Ovary (tissue), 9 donors: Measurements from ENCODE around the gene CST7. TPM values are rescaled to one million over a fixed set of nuclear protein-coding genes. Genes with fewer than 3 reads are reported as not detected.
A peak's percentile ranks its signal among the peaks of the same experiment; 100 is the strongest.

ENCODE experiments used
- DNase-seq, 5 donors: peaks; one replicate each; pipeline ENCODE4 v3.0.0-alpha.2; 2019 to 2020
- H3K27ac ChIP-seq, 2 donors: fragments of 200-600 bp; one replicate each; pipeline versions ENCODE4 v1.5.1 to v1.8.0; 2019 to 2022
- H3K27me3 ChIP-seq: fragments of 200-600 bp; one replicate; pipeline ENCODE4 v1.8.0; 2022
- H3K36me3 ChIP-seq: fragments of 200-600 bp; sonication (generic); one replicate; pipeline ENCODE4 v1.5.1; 2019
- H3K4me1 ChIP-seq: one replicate; pipeline ENCODE4 v1.8.1; 2013; ENCODE audit warnings: mild to moderate bottlenecking, moderate library complexity; ENCODE audit not compliant: insufficient read depth
- H3K4me3 ChIP-seq: fragments of 200-600 bp; sonication (generic); one replicate; pipeline ENCODE4 v1.5.1; 2017
- H3K9me3 ChIP-seq, 2 donors: fragments of 200-600 bp in 1 of 2; sonication (generic) in 1 of 2; one replicate each; pipeline versions ENCODE4 v1.5.1 to v1.8.1; 2013 to 2019; ENCODE audit warnings: mild to moderate bottlenecking in 1 of 2, moderate library complexity in 1 of 2
- EP300 ChIP-seq: sonication (generic); formaldehyde crosslinking; IDR thresholded peaks from one replicate; pipeline ENCODE4 v1.6.1; 2017; ENCODE audit warnings: antibody characterized with exemption
- POLR2A ChIP-seq: fragments of 450-650 bp; IDR thresholded peaks from one replicate; pipeline ENCODE4 v1.6.1; 2017; ENCODE audit warnings: antibody characterized with exemption, mild to moderate bottlenecking, moderate library complexity
- WGBS, 3 donors: extraction: QIAGEN DNeasy Blood & Tissue Kit in 1 of 3; methylation state at CpG; one replicate each; pipeline versions ENCODE4 v1.1.5 to v1.1.7; 2013 to 2017; 5-methylcytosine and 5-hydroxymethylcytosine counted together
- intact Hi-C, 4 donors: fragments of 100-400 bp; cut with DNase I; formaldehyde crosslinking; loops; one replicate each; pipeline versions ENCODE4 v1.11.0 to v1.15.1; 2022 to 2023
- polyA plus RNA-seq, 2 donors: library from polyadenylated mRNA; stranded (reverse); fragments of 200-250 nt in 1 of 2; fragments of 350-450 nt in 1 of 2; fragmentation: Illumina TruSeq in 1 of 2; extraction: RNeasy Lipid Tissue Mini Kit (QIAGEN cat#74804) in 1 of 2; gene quantifications; one replicate each; pipeline ENCODE4 v1.2.3, GENCODE V29; 2013 to 2014
- total RNA-seq, 7 donors: library from RNA; depleted of rRNA in 2 of 7; stranded (reverse); fragments of >200 nt in 2 of 7; fragmentation: NEBNext Ultra II Directional in 3 of 7; extraction: Animal tissue kit (Norgen Biotek cat#: 25700) in 3 of 7; gene quantifications; one replicate each; pipeline versions ENCODE4 v1.1.0 to v1.2.4, GENCODE V29; 2016 to 2023
- TF ChIP-seq, protein P1 (sequence below), 3 donors: fragments of 450-650 bp in 2 of 3; fragments of 200-600 bp in 1 of 3; IDR thresholded peaks; one replicate each; pipeline versions ENCODE4 v1.5.1 to v1.8.0; 2016 to 2022; ENCODE audit warnings: antibody characterized with exemption in 3 of 3, mild to moderate bottlenecking in 1 of 3
- donor health status: DM: no; HTN: no; CAD: no; lungs with moderate emphysema.
- donor health status: DM: no; HTN: no; CAD: no.
- donor health status: Bipolar disorder and iron deficiency.
- donor health status: DM: yes; HTN: yes; CAD: no.
- donor health status: DM: no; HTN: no; CAD: no.
- donor health status: DM: yes; HTN: yes; CAD: no.

The CST7 gene
- total and polyA plus RNA-seq, 9 donors = 0.48 to 5.9 (median 1.1) TPM; not detected in 1

DNA sequence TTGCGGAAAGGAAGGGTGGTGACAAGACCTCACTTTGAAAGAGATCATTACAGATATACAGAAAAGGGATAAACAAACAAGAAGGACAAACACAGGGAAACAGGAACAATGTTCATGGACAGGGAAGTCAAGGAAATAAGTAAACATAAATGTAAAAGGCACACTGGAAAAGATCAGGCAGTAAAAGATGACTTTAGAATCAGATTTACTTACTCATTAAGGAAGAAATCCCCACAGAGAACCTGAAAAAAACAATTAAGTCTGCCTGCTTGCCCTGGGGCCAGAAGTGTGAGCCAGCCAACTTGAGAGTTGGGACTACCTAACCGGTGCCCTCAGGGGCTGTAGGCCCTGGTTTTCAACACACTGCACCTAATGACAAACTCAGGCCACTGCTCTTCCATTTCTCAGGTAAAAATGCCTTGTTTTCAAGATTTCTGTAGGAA lies 41.8 kb downstream of the CST7 start:
- no peak overlapping the region for H3K27ac ChIP-seq
- no peaks in the 10 kb centered on the region for H3K9me3 ChIP-seq
- 91 to 100% (median 94%) methylated on average over 2 of the region's 2 CpGs for WGBS, 3 donors
- H3K4me3 ChIP-seq = no peak overlapping the region
- TF ChIP-seq EP300 (no peak), POLR2A (no peak)
- TF ChIP-seq, protein P1, sequence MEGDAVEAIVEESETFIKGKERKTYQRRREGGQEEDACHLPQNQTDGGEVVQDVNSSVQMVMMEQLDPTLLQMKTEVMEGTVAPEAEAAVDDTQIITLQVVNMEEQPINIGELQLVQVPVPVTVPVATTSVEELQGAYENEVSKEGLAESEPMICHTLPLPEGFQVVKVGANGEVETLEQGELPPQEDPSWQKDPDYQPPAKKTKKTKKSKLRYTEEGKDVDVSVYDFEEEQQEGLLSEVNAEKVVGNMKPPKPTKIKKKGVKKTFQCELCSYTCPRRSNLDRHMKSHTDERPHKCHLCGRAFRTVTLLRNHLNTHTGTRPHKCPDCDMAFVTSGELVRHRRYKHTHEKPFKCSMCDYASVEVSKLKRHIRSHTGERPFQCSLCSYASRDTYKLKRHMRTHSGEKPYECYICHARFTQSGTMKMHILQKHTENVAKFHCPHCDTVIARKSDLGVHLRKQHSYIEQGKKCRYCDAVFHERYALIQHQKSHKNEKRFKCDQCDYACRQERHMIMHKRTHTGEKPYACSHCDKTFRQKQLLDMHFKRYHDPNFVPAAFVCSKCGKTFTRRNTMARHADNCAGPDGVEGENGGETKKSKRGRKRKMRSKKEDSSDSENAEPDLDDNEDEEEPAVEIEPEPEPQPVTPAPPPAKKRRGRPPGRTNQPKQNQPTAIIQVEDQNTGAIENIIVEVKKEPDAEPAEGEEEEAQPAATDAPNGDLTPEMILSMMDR (IDR thresholded peaks at IDR 0.05) = no peak
- H3K27me3 ChIP-seq = no peaks in the 10 kb centered on the region
- no peaks in the 10 kb centered on the region for H3K36me3 ChIP-seq
- no peak for DNase-seq
- intact Hi-C loops = loop anchor here in 3 of 4 donors (10.0 kb wide), 3 partner anchors 204 to 414 kb away; partner anchors contain the start of genes ENTPD6 (in 1 of the 3) and GINS1 (in 1 of the 3)
- peaks cover 3% of the 10 kb centered on the region for H3K4me1 ChIP-seq

DNA sequence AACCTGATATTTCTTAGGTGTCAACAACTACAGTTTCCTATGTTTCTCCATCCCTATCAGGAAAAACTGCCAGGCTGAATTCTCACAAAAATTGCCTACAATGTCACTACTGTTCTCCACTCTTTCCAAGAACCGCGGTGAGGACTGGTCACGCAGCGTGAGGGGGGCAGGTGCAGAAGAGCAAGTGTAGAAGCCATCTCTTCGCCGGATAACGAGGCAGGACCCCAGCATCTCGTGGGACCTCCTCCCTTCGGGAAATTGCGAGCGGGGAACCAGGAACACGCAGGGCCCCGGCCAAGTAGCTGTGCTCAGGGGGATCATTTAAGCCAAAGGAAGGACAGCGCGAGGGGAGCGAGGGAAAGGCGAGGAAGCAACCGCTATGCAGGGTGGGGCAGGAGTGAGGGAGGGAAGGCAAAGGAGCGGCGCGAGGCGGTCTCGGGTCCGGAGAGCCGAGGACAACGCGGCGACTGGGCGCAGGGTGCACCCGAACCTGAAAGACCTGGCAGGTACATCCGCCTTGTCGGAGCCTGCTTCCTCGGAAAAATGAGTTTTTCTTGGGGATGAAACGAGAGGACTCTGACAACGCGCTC lies 42.9 kb downstream of the CST7 start:
- Histone ChIP-seq H3K4me3 (peak overlapping the region; percentile 93), H3K27ac (peak overlapping the region in 1 of 2 donors; percentile 92), H3K36me3 (no peaks in the 10 kb centered on the region), H3K9me3 (no peaks in the 10 kb centered on the region), H3K27me3 (no peaks in the 10 kb centered on the region), H3K4me1 (peaks cover 3% of the 10 kb centered on the region)
- TF ChIP-seq, protein P1 (IDR thresholded peaks at IDR 0.05) = no peak
- TF ChIP-seq POLR2A = no peak
- intact Hi-C loops = loop anchor here (2.0 to 10.0 kb wide), 5 partner anchors 67 to 413 kb away; partner anchors contain the start of genes ABHD12 (in 1 of the 4), ACSS1 (in 1 of the 4), ENTPD6 (in 1 of the 4) and GINS1 (in 1 of the 4)
- DNase-seq = peak in 1 of 5 donors; percentile 19
- 0 to 1% (median 0%) methylated on average over 36 of the region's 36 CpGs for WGBS, 3 donors

DNA sequence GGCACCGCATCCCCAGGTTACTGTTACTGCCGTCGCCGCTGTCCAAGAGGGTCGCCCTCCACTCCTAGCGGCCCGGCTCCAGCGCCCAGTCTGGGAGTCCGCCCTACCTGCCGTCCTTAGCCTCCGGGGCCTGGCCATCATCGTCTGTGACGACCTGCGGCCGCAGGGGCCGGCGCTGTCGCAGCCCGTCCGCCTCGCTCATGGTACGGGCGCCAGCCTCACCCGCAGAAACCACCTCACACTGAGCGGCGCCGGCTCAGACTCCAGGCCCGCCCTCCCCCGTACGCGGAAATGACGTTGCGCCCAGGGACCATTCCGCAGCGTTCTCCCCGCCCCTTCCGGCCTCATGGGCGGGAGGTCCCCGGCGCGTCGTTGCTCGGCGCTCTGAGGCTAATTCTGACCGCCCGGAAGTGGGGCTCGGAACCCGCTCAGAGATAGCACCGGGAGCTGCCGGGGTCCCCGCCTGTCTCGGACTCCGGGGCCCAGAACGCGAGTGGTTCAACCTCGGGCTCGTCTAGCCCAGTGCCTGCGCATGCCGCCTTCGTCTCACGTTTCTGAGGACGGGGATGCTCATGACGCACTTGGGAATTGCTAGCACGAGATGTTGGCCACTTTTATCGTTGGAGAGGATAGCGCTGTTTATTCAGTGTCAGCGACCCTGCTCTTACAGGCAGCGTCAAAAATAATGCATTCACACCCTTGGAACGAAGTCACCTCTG lies 43.6 kb downstream of the CST7 start, which contains the start of gene APMAP:
Gene APMAP (minus strand): TSS at position 265 of the 719 bp plus-strand sequence. CDS start 63 bp downstream, at position 202.
- Histone ChIP-seq H3K4me3 (peak within 1 kb of the TSS; percentile 93), H3K4me1 (peaks cover 3% of the 10 kb centered on the region), H3K27me3 (no peaks in the 10 kb centered on the region), H3K27ac (peak within 1 kb of the TSS; percentile 54 to 92), H3K36me3 (no peaks in the 10 kb centered on the region), H3K9me3 (no peaks in the 10 kb centered on the region)
- intact Hi-C loops = loop anchor here (2.0 to 10.0 kb wide), 5 partner anchors 66 to 412 kb away; partner anchors contain the start of genes ABHD12 (in 1 of the 4), ACSS1 (in 1 of the 4), ENTPD6 (in 1 of the 4) and GINS1 (in 1 of the 4)
- peak; percentile 96 to 98 (median 96) for DNase-seq
- 0 to 1% (median 0%) methylated on average over 42 to 69 of the region's 69 CpGs for WGBS, 3 donors
- TF ChIP-seq, protein P1 (IDR thresholded peaks at IDR 0.05) = no peak
- TF ChIP-seq EP300 (no peak), POLR2A (peak; percentile 96)

GRCh38 chr20:24993337-24994185 lies 44.5 kb downstream of the CST7 start:
- Histone ChIP-seq H3K4me3 (peak overlapping the region; percentile 93), H3K4me1 (peaks cover 1% of the 10 kb centered on the region), H3K27ac (peak overlapping the region; percentile 54 to 92), H3K9me3 (no peaks in the 10 kb centered on the region), H3K27me3 (no peaks in the 10 kb centered on the region), H3K36me3 (no peaks in the 10 kb centered on the region)
- TF ChIP-seq POLR2A (no peak), EP300 (no peak)
- TF ChIP-seq, protein P1 (IDR thresholded peaks at IDR 0.05) = peak; percentile 24 to 47 (median 27)
- WGBS, 3 donors = 13 to 19% (median 14%) methylated on average over 9 of the region's 9 CpGs
- intact Hi-C loops = loop anchor here (1.0 to 10.0 kb wide), 7 partner anchors 65 to 411 kb away; partner anchors contain the start of genes ABHD12 (in 1 of the 4), ACSS1 (in 1 of the 4), ENTPD6 (in 1 of the 4) and GINS1 (in 1 of the 4)
- no peak for DNase-seq
